NCI-H226 (cell line): ENCODE data around the gene AKAP1.
A peak's percentile ranks its signal among the peaks of the same experiment; 100 is the strongest.

Source experiments
- DNase-seq: peaks from one replicate; pipeline ENCODE4 v3.0.0-alpha.2; 2015

AKAP1 gene, protein sequence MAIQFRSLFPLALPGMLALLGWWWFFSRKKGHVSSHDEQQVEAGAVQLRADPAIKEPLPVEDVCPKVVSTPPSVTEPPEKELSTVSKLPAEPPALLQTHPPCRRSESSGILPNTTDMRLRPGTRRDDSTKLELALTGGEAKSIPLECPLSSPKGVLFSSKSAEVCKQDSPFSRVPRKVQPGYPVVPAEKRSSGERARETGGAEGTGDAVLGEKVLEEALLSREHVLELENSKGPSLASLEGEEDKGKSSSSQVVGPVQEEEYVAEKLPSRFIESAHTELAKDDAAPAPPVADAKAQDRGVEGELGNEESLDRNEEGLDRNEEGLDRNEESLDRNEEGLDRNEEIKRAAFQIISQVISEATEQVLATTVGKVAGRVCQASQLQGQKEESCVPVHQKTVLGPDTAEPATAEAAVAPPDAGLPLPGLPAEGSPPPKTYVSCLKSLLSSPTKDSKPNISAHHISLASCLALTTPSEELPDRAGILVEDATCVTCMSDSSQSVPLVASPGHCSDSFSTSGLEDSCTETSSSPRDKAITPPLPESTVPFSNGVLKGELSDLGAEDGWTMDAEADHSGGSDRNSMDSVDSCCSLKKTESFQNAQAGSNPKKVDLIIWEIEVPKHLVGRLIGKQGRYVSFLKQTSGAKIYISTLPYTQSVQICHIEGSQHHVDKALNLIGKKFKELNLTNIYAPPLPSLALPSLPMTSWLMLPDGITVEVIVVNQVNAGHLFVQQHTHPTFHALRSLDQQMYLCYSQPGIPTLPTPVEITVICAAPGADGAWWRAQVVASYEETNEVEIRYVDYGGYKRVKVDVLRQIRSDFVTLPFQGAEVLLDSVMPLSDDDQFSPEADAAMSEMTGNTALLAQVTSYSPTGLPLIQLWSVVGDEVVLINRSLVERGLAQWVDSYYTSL

DNA sequence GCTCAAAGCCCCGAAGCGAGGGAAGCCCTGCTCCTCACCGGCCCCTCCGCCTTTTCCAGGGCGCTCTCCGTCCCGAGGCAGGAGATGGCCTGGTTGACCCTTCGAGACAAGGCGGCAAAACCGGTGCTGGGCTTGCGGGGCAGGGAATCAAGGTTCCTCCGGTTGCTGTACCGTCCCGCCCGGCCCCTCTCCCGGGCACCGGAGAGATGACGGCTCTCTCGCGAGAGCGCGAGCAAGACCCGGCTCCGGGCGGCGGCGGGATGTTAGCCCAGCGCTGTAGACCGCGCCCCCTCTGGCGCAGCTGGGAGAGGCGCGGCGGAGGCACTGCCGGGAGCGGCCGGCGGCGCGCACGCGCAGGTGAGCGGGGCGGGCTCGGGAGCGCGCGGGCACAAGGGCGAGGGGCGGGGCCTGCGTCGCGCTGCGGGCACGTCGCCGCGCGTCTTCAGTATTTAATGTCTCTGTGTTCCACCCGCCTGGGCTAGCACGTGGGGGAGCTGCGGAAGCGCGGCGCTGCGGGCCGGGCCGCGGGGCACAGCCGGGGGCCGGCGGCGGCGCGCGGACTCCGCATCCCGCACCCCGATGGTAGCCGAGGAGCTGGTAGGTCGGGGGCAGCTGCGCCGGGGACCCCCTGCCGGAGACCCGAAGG, at the start of gene AKAP1:
Gene AKAP1 (plus strand): TSS at position 445 of the 646 bp plus-strand sequence. CDS start 20,219 bp downstream, outside the sequence.
- DNase-seq, result peak; percentile 91

DNA sequence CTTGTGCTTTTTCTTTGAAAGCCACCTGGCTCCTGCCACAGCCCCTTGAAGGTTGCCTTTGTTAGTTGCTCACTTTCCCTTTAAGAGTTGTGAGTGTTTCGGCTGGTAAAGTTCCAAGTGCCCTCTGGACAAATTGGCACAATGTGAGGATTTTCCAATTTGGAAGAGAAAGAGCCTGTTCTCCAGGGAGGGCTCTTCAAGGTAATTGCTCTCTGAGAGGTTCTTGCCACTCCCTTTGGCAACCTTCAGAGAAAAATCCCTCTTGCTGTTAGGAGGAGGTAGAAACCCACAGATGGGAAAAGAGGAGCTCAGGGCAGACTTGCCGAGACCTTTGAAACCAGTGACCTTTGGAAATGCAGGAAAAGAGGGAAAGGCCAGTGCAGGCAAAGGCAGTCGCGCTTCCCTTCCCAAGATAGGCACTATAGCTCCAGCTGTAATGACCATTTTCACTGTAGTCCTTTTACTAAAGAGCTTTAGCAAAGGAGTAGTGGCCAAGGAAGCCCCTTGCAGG, 49.0 kb upstream of the AKAP1 start:
- DNase-seq, result no peak

DNA sequence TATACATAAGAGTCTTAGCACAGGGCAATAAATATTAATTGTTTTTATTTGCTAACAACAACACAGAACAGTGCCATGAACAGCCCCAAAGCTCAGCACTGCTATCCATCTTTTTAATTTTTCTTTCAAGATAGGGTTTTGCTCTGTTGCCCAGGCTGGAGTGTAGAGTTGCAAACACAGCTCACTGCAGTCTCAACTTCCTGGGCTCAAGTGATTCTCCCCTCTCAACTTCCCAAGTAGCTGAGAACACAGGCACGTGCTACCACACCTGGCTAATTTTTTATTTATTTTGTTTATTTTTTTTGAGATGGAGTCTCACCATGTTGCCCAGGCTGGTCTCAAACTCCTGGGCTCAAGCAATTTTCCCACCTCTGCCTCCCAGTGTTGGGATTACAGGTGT, 47.6 kb upstream of the AKAP1 start:
- no peak for DNase-seq

DNA sequence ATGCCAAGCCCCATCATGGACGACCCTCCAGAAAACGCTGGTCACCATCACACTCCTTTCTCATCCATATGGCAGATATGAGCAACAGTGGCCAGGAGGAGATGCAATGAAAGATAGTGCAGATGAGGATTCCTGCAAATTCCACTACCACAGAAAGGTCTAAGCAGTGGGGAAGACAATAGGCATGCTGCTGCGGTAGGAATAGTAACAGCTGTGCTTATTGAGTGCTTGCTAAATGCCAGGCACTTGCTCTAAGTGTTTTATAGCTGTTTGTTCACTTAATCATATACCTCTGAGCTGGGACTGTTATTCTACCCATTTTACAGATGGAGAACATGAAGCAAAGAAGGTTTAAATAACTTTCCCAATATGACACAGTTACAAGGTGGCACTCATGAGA, 46.6 kb upstream of the AKAP1 start:
- no peak for DNase-seq

DNA sequence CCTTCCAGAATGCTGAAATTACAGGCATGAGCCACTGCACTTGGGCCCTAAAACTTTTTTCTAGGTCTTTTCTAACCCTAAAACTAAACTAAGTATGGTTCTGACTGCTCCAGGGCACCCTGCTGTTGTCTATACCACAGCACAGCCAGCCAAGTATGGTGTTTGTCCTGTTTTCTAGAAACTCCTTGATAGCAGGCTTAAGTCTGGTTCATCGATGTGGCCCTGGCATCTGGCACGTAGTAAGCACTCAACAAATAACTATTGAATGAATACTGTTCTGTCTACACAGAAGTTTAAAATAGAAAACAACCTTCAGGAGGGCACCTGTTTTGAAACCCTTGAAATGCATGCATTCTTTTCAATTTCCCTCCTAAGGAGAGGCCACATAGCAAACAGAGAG, 44.5 kb upstream of the AKAP1 start:
- no peak for DNase-seq

DNA sequence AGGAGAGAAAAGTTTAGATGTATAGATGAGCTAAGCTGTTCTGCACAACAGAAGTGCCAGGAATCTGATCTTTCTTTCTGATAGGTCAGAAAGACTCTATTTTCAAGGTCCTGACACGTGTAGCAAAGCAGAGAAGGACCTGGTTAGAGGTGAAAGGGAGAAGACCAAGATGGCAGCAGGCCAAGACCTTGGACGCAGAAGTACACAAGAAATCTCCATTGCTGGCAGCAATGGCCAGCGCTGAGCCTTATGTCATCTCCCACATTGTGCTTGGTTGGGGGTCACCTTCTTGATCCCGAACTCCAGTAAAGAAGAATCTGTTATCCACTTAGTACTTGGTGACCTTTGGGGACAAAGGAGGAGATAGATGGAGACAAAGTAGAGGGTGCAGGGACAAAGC, 41.8 kb upstream of the AKAP1 start:
- DNase-seq, result no peak

DNA sequence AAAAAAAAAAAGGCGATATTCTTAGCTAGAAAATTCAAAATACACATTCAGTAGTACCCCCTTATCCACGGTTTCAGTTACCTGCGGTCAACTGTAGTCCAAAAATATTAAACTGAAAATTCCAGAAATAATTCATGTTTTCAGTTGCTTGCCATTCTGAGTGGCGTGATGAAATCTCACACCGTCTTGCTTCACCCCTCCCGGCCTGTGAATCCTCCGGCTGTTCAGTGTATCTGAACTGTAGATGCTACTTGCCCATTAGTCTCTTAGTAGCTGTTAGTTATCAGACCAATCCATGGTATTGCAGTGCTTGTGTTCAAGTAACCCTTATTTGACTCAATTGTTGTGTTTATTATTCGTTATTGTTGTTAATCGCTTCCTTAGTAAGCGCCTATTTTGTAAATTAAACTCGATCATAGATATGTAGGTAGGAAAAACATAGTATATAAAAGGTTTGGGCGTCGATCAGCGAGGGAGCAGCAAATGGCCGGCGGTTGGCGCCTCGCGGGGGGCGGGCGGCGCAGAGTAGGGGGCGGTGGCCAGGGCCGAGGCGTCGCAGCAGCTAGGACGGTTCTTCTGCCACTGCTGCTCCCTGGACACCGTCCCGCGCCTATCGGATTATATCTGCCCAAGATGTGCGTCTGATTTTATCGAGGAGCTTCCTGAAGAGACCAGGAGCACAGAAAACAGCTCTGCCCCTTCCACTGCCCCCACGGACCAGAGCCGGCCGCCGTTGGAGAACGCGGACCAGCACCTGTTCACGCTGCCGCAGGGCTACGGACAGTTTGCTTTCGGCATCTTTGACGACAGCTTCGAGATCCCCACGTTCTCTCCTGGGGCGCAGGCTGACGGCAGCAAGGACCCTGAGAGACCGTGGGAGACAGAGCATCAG, 39.8 kb upstream of the AKAP1 start:
- no peak for DNase-seq

DNA sequence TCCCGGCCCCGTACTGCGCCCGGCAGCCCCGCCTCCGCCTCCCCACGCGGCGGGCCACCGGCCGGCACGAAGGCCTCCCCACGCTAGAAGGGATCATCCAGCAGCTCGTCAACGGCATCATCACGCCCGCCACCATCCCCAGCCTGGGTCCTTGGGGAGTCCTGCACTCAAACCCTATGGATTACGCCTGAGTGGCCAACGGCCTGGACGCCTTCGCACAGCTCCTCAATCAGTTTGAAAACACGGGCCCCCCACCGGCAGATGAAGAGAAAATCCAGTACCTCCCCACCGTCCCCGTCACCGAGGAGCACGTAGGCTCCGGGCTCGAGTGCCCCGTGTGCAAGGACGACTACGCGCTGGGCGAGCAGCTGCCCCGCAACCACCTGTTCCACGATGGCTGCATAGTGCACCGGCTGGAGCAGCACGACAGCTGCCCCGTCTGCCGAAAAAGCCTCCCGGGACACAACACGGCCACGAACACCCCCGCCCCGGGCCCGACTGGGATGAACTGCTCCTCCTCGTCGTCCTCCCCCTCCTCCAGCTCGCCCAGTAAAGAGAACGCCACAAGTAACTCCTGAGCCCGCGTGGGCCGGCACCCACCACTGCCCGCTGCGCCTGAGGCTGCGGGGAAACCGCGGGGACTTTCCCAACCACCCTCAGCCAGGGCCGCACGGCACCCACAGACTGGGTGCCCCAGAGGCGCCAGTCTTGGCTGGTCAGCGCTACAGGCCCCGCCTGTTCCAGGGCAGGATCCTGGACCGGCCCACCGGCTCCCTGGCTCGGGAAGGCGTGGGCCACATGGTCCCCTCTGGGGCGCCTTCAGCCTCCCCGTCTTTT, 39.0 kb upstream of the AKAP1 start:
- no peak for DNase-seq

DNA sequence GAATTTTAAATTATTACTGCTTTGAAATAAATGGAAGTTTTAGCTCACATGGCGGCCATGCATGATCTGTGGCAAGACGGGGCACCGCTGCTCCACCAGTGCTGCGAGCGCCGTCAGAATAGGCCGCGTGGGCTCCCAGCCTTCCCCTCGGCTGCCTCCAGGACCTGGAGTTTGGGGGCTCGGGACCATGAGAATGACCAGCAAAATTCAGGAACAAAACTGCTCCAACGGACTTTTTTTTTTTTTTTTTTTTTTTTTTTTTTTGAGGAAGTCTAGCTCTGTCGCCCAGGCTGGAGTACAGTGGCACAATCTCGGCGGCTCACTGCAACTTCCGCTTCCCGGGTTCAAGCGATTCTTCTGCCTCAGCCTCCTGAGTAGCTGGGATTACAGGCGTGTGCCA, 38.3 kb upstream of the AKAP1 start:
- no peak for DNase-seq

DNA sequence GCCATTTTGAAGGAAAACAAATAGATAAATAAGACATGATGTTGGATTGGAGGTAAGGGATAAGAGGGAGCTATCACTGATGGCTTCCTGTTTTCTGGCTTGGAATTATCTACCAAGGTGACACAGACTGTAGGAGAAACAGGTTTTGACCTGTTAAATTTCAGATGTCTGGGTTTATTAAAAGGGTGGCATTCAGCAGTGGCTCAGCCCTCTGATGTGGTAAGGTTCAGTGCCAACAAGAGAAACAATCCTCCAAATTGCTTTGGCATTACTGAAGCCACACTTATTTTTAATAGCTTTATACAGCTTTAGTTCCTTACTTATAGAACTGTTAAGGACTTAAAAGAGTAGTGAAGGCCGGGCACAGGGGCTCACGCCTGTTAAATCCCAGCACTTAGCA, 37.0 kb upstream of the AKAP1 start:
- DNase-seq, result no peak

DNA sequence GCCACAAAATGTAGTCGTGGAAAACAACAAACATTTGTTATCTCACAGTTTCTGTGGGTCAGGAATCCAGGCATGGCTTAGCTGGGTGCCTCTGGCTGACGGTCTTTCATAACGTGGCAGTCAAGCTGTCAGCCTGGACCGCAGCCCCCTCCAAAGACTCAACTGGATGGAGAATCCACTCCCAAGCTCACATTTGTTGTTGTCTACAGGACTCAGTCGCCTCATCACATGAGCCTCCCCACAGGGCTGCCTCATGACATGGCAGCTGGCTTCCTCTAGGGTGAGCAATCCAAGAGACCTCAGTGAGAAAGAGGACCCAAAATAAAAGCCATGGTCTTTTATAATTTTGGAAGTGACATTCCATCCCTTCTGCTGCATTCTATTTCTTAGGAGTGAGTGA, 34.7 kb upstream of the AKAP1 start:
- DNase-seq, result no peak

DNA sequence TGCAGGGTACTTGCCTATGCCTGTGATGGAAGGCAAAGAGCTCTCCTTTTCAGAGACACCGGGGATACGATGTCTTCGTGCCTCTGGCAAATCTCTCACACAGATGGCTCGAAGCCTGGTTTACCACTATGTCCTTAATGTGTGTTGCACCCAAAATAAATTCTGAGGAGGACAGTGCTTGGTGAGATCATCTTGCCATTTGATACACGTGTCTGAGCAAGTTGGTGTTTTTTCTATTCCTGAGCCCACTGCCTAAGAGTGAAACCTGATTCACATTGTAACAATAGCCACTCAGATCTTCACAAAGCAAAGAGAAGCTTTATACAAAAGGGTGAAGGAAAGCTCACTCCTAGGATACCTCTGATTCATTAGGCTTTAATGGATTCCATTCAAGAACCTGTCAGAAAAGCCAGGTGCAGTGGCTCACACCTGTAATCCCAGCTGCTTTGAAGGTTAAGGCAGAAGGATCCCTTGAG, 33.1 kb upstream of the AKAP1 start:
- DNase-seq, result no peak

DNA sequence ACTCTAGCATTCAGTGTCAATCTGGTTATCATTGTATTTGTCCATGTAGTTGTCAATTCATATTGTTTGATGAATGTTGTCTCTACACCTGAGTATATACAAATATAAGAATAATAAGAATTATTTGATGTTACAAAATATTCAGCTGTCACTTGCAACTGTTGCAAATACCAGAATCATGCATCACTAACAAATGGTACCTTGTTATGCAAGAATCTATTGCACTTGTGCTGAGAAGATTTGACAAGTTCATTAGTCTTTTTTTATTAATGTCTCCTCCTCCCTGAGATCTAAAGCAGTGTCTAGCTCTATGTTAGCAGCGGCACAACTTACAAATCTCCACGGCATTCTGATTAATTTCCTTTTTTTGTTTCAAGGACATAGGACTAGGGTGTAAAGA, 22.2 kb upstream of the AKAP1 start:
- DNase-seq, result no peak

DNA sequence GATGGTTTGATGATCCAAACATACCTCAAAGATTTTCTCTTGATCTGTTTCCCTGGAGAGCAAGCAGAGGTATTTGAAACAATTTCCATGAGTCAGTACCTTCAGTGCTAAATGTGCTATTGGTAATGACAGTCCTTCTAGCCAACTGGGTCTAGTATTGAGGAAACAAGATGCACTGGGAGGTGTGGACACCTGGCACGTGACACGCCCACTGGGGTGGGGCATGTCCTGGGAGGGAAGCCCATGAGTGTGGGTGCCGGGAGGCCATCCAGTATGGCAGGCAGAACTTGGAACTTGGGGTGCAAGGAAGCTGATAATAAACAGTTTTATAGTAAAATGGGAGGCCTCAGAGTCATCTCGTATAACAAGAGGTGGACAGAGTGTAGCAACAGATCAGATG, 17.9 kb upstream of the AKAP1 start:
- DNase-seq, result no peak

DNA sequence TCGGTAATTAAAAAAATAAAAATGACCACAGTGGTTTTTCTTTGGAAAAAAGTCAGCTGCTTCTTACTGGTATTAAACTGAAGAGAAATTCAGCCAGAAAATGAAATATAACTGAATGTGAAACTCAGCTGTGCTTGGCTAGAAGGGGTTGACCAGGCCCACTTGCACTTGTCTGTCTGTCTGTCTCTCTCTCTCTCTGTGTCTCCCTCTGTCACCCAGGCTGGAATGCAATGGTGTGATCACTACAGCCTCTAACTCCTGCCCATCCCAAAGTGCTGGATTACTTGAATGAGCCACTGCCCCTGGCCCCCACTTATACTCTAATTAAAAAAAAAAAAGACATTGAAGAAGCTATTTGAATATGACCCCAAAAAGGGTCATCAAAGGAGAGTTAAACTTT, 17.3 kb upstream of the AKAP1 start:
- DNase-seq, result no peak

DNA sequence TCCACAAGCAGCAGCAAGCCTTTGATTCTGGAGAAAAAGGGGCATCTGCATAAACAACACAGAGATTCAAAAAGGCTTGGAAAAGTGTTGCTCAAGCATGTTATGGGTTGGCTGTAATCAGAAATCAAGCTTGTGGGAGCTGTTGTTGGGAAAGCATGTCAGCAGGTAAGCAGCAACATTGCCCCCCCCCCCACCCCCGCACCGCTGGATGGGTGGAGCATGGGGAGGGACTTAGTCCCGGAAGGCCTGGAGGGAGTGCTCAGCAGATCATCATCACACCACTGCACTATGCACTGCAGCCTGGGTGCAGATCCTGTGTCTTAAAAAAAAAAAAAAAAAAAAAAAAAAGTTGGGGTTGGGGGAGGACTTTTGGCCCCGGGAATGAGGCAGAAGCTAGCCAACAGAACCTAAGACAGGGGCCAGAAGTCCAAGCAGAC, 16.8 kb upstream of the AKAP1 start:
- peak; percentile 11 for DNase-seq

DNA sequence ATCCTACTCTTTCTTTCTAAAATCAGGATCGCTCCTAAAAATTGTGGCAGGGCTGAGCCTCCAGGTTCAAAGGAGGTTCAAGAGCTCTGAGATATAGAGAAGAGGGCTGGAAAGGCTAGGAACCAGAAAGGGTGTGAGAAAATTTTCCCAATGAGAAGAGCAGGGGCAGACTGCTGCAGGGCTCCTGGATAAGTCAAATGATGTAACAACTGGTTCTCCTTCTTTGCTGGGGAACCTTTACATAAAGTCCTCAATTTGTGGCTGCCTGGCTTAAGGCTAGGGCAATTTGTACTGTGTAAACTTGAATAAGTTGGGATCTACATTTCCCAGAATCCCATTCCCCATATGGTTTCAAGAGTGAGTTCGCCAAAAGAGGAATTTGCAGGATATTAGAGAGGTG, 16.3 kb upstream of the AKAP1 start:
- no peak for DNase-seq

DNA sequence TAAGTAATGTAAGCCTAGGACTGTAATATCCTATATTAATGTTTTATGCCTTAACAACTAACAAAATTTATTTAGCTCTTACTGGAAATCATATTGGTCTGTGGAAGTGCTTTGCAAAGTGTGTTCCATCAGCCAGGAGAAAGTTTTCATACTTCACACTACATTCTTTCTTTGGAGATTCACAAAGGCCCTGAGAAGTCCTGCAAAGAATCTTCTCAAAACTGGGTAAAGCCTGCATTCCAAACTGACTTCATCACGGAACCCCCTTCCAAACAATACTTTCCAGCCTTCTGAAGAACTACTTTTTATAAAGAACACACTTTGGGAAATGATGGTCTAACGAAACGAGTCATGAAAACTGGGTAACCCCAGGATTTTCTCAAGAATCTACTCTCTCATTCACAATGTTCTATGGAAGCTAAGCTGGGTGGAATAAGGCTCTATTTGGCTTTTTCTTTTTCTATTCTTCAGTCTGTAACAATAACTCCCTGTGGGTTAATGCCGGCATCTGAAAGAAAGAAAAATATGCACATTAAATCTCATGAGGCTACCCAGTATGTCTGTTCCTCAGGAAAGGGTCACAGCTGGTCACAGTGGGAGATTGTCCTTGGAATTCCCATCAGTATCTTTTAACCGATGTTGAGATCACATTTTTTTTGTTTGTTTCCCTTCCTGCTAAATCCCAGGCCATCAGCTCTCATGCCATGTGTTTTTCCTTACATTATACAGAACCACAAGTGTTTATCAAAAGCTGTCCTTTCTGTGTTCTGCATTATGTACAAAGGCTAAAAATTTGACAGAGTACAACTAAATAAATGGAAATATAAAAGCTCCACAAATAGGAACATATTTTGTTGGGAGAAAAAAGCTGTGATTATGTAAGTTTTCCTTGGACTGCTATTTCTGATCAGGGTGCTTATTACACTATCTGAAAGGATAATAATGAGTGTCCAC, 12.8 kb upstream of the AKAP1 start:
- DNase-seq, result no peak

DNA sequence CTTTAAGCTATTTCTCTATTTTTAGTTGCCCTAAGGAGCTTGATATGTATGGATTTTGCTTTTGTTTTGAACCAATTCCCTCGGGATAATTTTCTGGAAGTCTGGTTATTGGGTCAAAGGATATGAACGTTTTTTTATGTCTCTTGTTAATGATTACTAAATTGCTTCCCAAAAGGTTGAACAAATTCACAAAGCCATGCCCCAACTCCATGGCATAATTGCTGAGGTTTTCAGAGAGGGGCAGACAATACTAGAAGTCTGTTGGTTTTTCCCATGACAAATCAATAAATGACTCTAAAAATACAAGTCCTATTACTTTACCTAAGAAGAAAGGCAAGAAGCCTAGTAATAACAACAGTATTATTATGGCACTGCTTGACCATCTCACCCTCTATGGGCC, 11.4 kb upstream of the AKAP1 start:
- no peak for DNase-seq

DNA sequence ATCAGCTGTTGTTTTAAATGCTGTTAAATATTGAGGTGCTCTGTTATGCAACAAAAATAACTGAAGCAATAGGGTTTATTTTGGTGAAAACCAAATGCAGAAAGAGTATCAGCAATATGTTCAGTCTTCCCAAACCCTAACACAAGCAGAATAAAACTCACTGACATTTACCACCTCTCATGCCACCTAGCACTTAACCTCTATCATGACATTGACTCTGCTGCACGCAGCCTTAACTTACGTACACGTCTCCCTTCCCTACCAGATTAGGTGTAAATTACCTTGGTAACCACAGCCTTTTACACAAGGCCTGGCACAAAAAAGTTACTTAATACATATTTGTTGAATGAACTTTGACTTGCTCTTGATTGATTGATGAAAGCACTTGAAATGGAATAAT, 9.9 kb upstream of the AKAP1 start:
- DNase-seq, result no peak
